ENCODE results near the gene DNAJB12. TPM values are rescaled to one million over a fixed set of nuclear protein-coding genes. Genes with fewer than 3 reads are reported as not detected.
"Not testable (repeated sequence)": the region's sequence is repeated elsewhere in the genome, so short reads cannot be mapped to it uniquely, and the experiment has no call there.

DNAJB12 gene
- total RNA-seq, 6 experiments from 2014 or later = 36.3 to 42.5 (median 39.0) TPM

DNA sequence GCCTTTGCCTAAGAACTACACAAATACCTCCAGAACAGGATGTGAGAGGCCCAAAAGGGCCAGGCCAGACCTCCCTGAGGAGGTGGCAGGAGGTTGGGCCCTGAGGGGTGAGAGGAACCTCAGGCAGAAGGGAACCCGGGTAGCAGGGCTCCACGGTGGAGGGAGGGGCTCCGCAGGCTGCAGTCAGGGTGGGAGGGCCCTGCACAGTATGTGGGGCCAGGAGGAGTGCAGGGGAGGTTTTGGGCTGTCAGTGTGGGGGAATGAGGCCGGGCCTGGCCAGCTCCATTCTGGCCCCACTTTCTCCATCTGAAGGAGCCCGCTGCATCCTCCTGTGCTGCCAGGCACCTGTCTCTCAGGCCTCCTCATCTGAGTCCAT is 25.9 kb downstream of the DNAJB12 start:
- Mint-ChIP-seq H3K27ac (no peak overlapping the region), H3K36me3 (ENCODE audit: low read depth) (peaks cover 2% of the 10 kb centered on the region; the same call in 1 of the 2 replicates), H3K4me1 (ENCODE audit: low read depth) (peaks cover 11% of the 10 kb centered on the region; the same call in 1 of the 2 replicates), H3K27me3 (ENCODE audit: insufficient read depth) (peaks cover 6% of the 10 kb centered on the region), H3K4me3 (no peak overlapping the region), H3K9me3 (no peaks in the 10 kb centered on the region)
- DNase-seq = no peak
- TF ChIP-seq, protein P1, sequence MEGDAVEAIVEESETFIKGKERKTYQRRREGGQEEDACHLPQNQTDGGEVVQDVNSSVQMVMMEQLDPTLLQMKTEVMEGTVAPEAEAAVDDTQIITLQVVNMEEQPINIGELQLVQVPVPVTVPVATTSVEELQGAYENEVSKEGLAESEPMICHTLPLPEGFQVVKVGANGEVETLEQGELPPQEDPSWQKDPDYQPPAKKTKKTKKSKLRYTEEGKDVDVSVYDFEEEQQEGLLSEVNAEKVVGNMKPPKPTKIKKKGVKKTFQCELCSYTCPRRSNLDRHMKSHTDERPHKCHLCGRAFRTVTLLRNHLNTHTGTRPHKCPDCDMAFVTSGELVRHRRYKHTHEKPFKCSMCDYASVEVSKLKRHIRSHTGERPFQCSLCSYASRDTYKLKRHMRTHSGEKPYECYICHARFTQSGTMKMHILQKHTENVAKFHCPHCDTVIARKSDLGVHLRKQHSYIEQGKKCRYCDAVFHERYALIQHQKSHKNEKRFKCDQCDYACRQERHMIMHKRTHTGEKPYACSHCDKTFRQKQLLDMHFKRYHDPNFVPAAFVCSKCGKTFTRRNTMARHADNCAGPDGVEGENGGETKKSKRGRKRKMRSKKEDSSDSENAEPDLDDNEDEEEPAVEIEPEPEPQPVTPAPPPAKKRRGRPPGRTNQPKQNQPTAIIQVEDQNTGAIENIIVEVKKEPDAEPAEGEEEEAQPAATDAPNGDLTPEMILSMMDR (IDR thresholded peaks at IDR 0.05) = no peak

- no peak overlapping the region for H3K27ac Mint-ChIP-seq
- DNase-seq = peak; percentile 47
These were observed 26.5 kb downstream of the DNAJB12 start for GRCh38 chr10:72328045-72328828.

DNA sequence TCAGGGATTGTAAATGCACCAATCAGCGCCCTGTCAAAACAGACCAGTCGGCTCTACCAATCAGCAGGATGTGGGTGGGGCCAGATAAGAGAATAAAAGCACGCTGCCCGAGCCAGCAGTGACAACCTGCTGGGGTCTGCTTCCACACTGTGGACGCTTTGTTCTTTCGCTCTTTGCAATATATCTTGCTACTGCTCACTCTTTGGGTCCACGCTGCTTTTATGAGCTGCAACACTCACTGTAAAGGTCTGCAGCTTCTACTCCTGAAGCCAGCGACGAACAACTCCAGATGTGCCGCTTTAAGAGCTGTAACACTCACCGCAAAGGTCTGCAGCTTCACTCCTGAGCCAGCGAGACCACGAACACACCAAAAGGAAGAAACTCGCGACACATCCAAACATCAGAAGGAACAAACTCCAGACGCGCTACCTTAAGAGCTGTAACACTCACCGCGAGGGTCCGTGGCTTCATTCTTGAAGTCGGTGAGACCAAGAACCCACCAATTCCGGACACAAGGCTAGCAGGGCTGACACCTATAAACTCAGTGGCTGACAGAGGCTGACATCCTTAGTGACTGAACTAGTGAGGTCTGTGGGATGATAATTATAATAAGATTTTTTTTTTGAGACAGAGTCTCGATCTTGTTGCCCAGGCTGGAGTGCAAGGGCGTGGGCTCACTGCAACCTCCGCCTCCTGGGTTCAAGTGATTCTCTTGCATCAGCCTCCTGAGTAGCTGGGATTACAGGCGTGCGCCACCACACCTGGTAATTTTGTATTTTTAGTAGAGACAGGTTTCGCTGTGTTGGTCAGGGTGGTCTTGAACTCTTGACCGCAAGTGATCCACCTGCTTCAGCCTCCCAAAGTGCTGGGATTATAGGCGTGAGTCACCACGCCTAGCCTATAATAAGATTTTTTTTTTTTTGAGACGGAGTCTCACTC is 27.8 kb downstream of the DNAJB12 start:
- peaks cover 14% of the 10 kb centered on the region for H3K4me1 Mint-ChIP-seq (ENCODE audit: low read depth)
- not testable (repeated sequence) for H3K27me3 Mint-ChIP-seq (ENCODE audit: insufficient read depth); H3K27ac Mint-ChIP-seq

More at GRCh38 chr10:72328045-72328828, 26.5 kb downstream of the DNAJB12 start:
- Mint-ChIP-seq H3K4me1 (ENCODE audit: low read depth) (peaks cover 11% of the 10 kb centered on the region; the same call in 1 of the 2 replicates), H3K4me3 (no peak overlapping the region), H3K36me3 (ENCODE audit: low read depth) (no peaks in the 10 kb centered on the region), H3K27me3 (ENCODE audit: insufficient read depth) (peaks cover 6% of the 10 kb centered on the region), H3K9me3 (no peaks in the 10 kb centered on the region)
- TF ChIP-seq, protein P1 (IDR thresholded peaks at IDR 0.05) = peak; percentile 71

DNA sequence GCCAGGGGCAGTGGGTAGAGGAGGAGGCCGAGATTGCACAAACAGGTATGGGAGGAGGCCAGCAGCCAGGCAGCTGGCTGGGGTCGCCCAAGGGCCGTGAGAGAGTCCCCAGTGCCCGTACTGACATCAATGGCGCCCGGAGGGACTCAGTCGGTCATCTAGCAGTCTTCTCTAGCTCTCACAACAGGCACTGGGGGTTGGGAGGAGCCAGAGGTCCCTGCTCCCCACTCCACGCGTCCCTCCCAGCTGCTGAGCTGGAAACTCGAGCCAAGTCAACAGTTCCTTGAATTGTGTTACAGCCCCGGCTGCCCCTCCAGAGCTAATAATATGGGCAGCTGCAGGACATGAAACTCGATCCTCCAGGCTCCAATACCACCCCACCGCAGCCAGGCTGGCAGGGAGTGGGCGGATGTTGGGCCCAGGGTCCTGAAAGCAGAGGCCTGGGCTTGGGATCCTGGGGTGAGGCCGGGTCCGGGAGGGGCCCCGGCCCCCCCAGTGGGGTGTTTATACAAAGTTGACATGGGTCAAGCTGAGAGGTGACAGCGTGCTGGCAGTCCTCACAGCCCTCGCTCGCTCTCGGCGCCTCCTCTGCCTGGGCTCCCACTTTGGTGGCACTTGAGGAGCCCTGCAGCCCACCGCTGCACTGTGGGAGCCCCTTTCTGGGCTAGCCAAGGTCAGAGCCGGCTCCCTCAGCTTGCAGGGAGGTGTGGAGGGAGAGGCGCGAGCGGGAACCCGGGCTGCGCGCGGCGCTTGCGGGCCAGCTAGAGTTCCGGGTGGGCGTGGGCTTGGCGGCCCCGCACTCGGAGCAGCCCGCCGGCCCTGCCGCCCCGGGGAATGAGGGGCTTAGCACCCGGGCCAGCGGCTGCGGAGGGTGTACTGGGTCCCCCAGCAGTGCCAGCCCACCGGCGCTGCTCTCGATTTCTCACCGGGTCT is 29.2 kb downstream of the DNAJB12 start:
- not testable (repeated sequence) for H3K9me3 Mint-ChIP-seq; H3K27me3 Mint-ChIP-seq (ENCODE audit: insufficient read depth); H3K4me3 Mint-ChIP-seq; H3K36me3 Mint-ChIP-seq (ENCODE audit: low read depth); DNase-seq; H3K27ac Mint-ChIP-seq
- H3K4me1 Mint-ChIP-seq (ENCODE audit: low read depth) = peaks cover 13% of the 10 kb centered on the region

More for the DNA sequence above, 27.8 kb downstream of the DNAJB12 start:
- H3K36me3 Mint-ChIP-seq (ENCODE audit: low read depth); DNase-seq; H3K4me3 Mint-ChIP-seq; H3K9me3 Mint-ChIP-seq: not testable (repeated sequence)

DNA sequence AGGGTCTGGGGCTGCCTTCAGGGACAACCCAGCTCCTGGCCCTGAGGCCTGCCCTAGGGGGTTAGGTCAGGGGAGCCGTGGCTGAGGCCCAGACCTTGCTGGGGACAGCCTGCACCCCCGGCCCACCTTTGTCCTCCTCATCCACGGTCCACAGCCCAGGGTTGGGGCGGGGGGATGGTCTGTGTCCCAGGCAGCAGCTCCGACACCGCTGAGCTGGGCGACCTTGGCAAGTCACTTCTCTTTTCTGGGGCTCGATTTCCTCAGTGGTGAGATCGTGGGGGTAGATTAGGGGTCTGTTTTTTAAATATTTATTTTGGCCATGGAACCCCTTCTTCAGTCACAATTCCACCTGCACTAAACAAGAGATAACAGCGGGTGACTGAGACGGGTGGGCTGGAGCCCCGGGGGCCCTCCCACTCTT is 30.9 kb downstream of the DNAJB12 start:
- Mint-ChIP-seq H3K27me3 (ENCODE audit: insufficient read depth) (peaks cover 3% of the 10 kb centered on the region), H3K9me3 (no peaks in the 10 kb centered on the region), H3K27ac (no peak overlapping the region), H3K36me3 (ENCODE audit: low read depth) (no peaks in the 10 kb centered on the region), H3K4me3 (no peak overlapping the region), H3K4me1 (ENCODE audit: low read depth) (peaks cover 27% of the 10 kb centered on the region)
- DNase-seq = no peak
- TF ChIP-seq, protein P1 (IDR thresholded peaks at IDR 0.05) = no peak

Data from HFFc6 (cell line).